Measurements from ENCODE around the gene MAPK8IP3.

Gene MAPK8IP3

GRCh38 chr16:1760911-1761310 lies 54.9 kb downstream of the MAPK8IP3 start:
- no peak overlapping the region for H2AFZ ChIP-seq (ENCODE audit: low read depth, low read length, severe bottlenecking)
- no peaks in the 10 kb centered on the region for H3F3A ChIP-seq (ENCODE audit: insufficient read depth)
- no peak for TF ChIP-seq EZH2phosphoT487 (conservative IDR thresholded peaks at IDR 0.05; ENCODE audit: low read length)
- TF ChIP-seq CTCF (IDR thresholded peaks at IDR 0.05; ENCODE audit: insufficient read depth, low read length, poor library complexity, severe bottlenecking), result no peak
- H3K27me3 ChIP-seq (ENCODE audit: low read length), result no peaks in the 10 kb centered on the region
- no peak overlapping the region for H3K27ac ChIP-seq (ENCODE audit: low read depth, low read length)
- H3K36me3 ChIP-seq (ENCODE audit: low read length), result no peaks in the 10 kb centered on the region
- H3K79me2 ChIP-seq (ENCODE audit: insufficient read depth, low read length), result no peaks in the 10 kb centered on the region
- no peaks in the 10 kb centered on the region for H3K9me3 ChIP-seq (ENCODE audit: insufficient read depth, low read length)
- no peak overlapping the region for H3K4me3 ChIP-seq (ENCODE audit: insufficient read depth, low read length, poor library complexity, severe bottlenecking)
- no peaks in the 10 kb centered on the region for H3K9me2 ChIP-seq (replicated peaks; ENCODE audit: insufficient read depth, low read length)
- H3K9ac ChIP-seq (ENCODE audit: low read length), result no peak overlapping the region
- no peaks in the 10 kb centered on the region for H4K20me1 ChIP-seq (ENCODE audit: low read depth, low read length)
- H3K4me2 ChIP-seq (ENCODE audit: low read depth, low read length, poor library complexity, severe bottlenecking), result no peak overlapping the region

DNA sequence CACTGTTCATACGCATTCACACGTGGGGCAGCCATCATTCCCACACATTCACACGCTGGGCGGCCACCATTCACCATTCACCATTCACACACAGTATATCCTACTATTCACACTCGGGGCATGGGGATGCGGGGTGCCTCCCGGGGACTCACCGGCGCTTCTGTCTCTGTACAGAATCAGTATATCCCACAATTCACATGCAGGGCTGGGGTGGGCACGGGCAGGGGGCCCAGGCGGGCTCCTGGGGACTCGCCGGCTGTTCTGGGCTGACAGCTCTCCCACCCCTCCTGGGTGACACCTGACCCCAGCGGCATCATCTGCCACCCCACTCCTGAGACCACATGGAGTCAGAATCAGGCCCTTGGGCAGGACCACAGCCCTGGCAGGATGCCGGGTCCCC lies 55.8 kb downstream of the MAPK8IP3 start:
- no peaks in the 10 kb centered on the region for H3K27me3 ChIP-seq (ENCODE audit: low read length)
- TF ChIP-seq EZH2phosphoT487 (conservative IDR thresholded peaks at IDR 0.05; ENCODE audit: low read length) (no peak), CTCF (IDR thresholded peaks at IDR 0.05; ENCODE audit: insufficient read depth, low read length, poor library complexity, severe bottlenecking) (no peak)
- no peaks in the 10 kb centered on the region for H4K20me1 ChIP-seq (ENCODE audit: low read depth, low read length)
- no peaks in the 10 kb centered on the region for H3K9me3 ChIP-seq (ENCODE audit: insufficient read depth, low read length)
- H3K9me2 ChIP-seq (replicated peaks; ENCODE audit: insufficient read depth, low read length), result no peaks in the 10 kb centered on the region
- no peaks in the 10 kb centered on the region for H3K79me2 ChIP-seq (ENCODE audit: insufficient read depth, low read length)
- no peak overlapping the region for H2AFZ ChIP-seq (ENCODE audit: low read depth, low read length, severe bottlenecking)
- no peak overlapping the region for H3K4me3 ChIP-seq (ENCODE audit: insufficient read depth, low read length, poor library complexity, severe bottlenecking)
- H3F3A ChIP-seq (ENCODE audit: insufficient read depth), result no peaks in the 10 kb centered on the region
- H3K36me3 ChIP-seq (ENCODE audit: low read length), result no peaks in the 10 kb centered on the region
- H3K9ac ChIP-seq (ENCODE audit: low read length), result no peak overlapping the region
- H3K27ac ChIP-seq (ENCODE audit: low read depth, low read length), result no peak overlapping the region
- no peak overlapping the region for H3K4me2 ChIP-seq (ENCODE audit: low read depth, low read length, poor library complexity, severe bottlenecking)

DNA sequence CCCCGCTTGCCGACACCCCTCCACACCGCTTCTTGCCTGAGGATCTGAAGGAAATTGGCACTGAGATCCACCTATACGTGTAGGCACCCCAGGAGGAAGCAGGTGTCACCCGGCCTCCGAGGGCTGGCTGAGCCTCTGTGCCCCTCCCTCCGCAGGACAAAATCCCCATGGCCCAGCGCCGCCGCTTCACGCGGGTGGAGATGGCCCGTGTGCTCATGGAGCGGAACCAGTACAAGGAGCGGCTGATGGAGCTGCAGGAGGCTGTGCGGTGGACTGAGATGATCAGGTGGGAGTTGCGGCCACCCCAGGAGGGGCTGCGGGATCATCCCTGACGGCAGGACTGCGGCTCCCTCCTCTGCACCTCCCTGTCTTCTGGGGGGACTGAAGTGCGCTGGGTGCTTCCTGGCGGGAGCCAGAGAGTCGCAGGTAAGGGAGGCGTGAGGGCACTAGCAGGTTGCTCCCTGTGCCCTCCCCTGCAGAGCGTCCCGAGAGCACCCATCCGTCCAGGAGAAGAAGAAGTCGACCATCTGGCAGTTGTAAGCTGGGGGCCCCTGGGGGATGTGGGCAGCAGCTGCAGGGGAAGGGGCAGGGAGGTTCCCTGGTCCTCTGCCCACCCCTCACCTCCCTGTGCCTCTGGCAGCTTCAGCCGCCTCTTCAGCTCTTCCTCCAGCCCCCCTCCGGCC lies 56.3 kb downstream of the MAPK8IP3 start:
- Histone ChIP-seq H2AFZ (ENCODE audit: low read depth, low read length, severe bottlenecking) (no peak overlapping the region), H3K36me3 (ENCODE audit: low read length) (no peaks in the 10 kb centered on the region), H3K27me3 (ENCODE audit: low read length) (no peaks in the 10 kb centered on the region), H3K27ac (ENCODE audit: low read depth, low read length) (no peak overlapping the region), H3F3A (ENCODE audit: insufficient read depth) (no peaks in the 10 kb centered on the region), H3K9ac (ENCODE audit: low read length) (no peak overlapping the region), H3K9me3 (ENCODE audit: insufficient read depth, low read length) (no peaks in the 10 kb centered on the region), H3K4me3 (ENCODE audit: insufficient read depth, low read length, poor library complexity, severe bottlenecking) (no peak overlapping the region), H3K9me2 (replicated peaks; ENCODE audit: insufficient read depth, low read length) (no peaks in the 10 kb centered on the region), H4K20me1 (ENCODE audit: low read depth, low read length) (no peaks in the 10 kb centered on the region), H3K79me2 (ENCODE audit: insufficient read depth, low read length) (no peaks in the 10 kb centered on the region), H3K4me2 (ENCODE audit: low read depth, low read length, poor library complexity, severe bottlenecking) (no peak overlapping the region)
- TF ChIP-seq EZH2phosphoT487 (conservative IDR thresholded peaks at IDR 0.05; ENCODE audit: low read length) (no peak), CTCF (IDR thresholded peaks at IDR 0.05; ENCODE audit: insufficient read depth, low read length, poor library complexity, severe bottlenecking) (no peak)

Measured in SU-DHL-6 (cell line).